Ishikawa (cell line): ENCODE results near the gene KMT2E.

Experiments used
- CEBPB ChIP-seq: IDR thresholded peaks from 2 replicates; pipeline ENCODE4 v1.6.1; 2012
- CREB1 ChIP-seq: IDR thresholded peaks from 2 replicates; pipeline ENCODE4 v1.6.1; 2012; ENCODE audit warnings: low read depth
- EGR1 ChIP-seq: IDR thresholded peaks from 2 replicates; pipeline ENCODE4 v1.6.1; 2012
- EP300 ChIP-seq: IDR thresholded peaks from 2 replicates; pipeline ENCODE4 v1.6.1; 2012; ENCODE audit warnings: borderline replicate concordance
- FOXM1 ChIP-seq: IDR thresholded peaks from 2 replicates; pipeline ENCODE4 v1.6.1; 2012; ENCODE audit warnings: low read depth, borderline replicate concordance
- MAX ChIP-seq: IDR thresholded peaks from 2 replicates; pipeline ENCODE4 v1.6.1; 2012
- NFIC ChIP-seq: IDR thresholded peaks from 2 replicates; pipeline ENCODE4 v1.6.1; 2012
- RAD21 ChIP-seq: IDR thresholded peaks from 2 replicates; pipeline ENCODE4 v1.6.1; 2012; ENCODE audit warnings: low read depth
- REST ChIP-seq: IDR thresholded peaks from 2 replicates; pipeline ENCODE4 v1.6.1; 2012; ENCODE audit warnings: low read depth, mild to moderate bottlenecking
- TAF1 ChIP-seq: IDR thresholded peaks from 2 replicates; pipeline ENCODE4 v1.6.1; 2012; ENCODE audit warnings: low read depth, mild to moderate bottlenecking
- TEAD4 ChIP-seq: IDR thresholded peaks from 2 replicates; pipeline ENCODE4 v1.6.1; 2012
- YY1 ChIP-seq: IDR thresholded peaks from 2 replicates; pipeline ENCODE4 v1.6.1; 2012; ENCODE audit warnings: low read depth
- ZBTB7A ChIP-seq: IDR thresholded peaks from 2 replicates; pipeline ENCODE4 v1.6.1; 2012; ENCODE audit warnings: low read depth

GRCh38 chr7:105096306-105096705, 82.3 kb downstream of the KMT2E start:
- TF ChIP-seq EP300 (no peak), REST (no peak), TAF1 (no peak), NFIC (no peak), CEBPB (no peak), YY1 (no peak), RAD21 (no peak), MAX (no peak), CREB1 (no peak), EGR1 (no peak), ZBTB7A (no peak), FOXM1 (no peak), TEAD4 (no peak)
